ENCODE measurements around the gene GPR156.

DNA sequence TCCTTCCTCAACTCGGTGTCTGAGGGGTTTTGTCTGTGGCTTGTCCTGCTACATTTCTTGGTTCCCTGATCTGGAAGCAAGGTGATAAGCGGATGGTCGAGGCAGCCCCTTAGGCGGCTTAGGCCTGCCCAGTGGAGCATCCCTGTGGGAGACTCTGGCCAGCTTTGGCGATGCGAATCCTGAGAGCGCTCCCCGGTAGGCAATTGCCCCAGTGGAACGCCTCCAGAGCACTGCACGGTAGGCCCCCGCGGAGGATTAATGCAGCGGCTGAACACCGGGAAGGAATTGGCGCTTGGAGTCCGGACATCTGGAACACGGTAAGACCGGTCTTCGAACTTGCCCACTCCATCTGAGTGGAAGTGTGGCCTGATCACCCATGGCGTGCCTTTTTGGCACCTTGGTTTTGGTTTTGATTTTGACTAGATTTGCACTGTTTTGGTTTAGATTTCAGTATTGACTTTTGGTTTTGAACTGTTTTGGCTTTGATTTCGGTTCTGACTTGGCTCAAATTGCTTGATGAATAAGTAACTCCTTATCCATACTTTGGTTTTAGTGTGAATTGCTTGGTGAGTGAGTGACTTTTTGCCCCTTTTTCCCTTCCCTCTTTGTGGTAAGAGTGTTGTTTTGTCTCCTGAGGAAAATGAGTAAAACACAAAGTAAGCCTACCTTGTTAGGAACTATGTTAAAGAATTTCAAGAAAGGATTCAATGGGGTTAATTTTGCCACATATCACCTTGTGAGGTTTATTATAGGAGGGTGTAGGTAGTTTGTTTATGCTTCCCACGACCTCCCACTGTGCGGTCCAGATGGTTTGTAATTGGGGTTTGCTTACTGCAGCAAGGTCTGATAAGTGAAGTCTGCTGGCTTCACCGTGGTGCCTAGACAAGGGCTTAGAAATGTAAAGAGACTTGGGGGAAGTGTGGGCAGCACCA is 27.1 kb upstream of the GPR156 start:
- TF ChIP-seq, protein P1, sequence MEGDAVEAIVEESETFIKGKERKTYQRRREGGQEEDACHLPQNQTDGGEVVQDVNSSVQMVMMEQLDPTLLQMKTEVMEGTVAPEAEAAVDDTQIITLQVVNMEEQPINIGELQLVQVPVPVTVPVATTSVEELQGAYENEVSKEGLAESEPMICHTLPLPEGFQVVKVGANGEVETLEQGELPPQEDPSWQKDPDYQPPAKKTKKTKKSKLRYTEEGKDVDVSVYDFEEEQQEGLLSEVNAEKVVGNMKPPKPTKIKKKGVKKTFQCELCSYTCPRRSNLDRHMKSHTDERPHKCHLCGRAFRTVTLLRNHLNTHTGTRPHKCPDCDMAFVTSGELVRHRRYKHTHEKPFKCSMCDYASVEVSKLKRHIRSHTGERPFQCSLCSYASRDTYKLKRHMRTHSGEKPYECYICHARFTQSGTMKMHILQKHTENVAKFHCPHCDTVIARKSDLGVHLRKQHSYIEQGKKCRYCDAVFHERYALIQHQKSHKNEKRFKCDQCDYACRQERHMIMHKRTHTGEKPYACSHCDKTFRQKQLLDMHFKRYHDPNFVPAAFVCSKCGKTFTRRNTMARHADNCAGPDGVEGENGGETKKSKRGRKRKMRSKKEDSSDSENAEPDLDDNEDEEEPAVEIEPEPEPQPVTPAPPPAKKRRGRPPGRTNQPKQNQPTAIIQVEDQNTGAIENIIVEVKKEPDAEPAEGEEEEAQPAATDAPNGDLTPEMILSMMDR (IDR thresholded peaks at IDR 0.05) = no peak
- TF ChIP-seq POLR2A (IDR thresholded peaks at IDR 0.05) (no peak), POLR2AphosphoS5 (IDR thresholded peaks at IDR 0.05) (no peak)
